Neuronal stem cell (in vitro differentiated cells): ENCODE results near the gene CDH18.

Source experiments
- DNase-seq: peaks from one replicate; pipeline ENCODE4 v3.0.0-alpha.2; 2013; ENCODE audit warnings: low spot score
- H2AFZ ChIP-seq: one replicate; pipeline ENCODE4 v1.6.1; 2013; ENCODE audit warnings: mild to moderate bottlenecking, low read length, inconsistent platforms
- H2AK5ac ChIP-seq: 2 replicates; pipeline ENCODE4 v1.6.1; 2013; ENCODE audit warnings: low read depth, mild to moderate bottlenecking, inconsistent platforms, low read length, moderate library complexity, mixed read lengths
- H2BK120ac ChIP-seq: 2 replicates; pipeline ENCODE4 v1.6.1; 2013; ENCODE audit warnings: low read depth, mild to moderate bottlenecking, inconsistent platforms, low read length, moderate library complexity, mixed read lengths
- H2BK12ac ChIP-seq: one replicate; pipeline ENCODE4 v1.6.1; 2013; ENCODE audit warnings: low read length, inconsistent platforms
- H2BK15ac ChIP-seq: 2 replicates; pipeline ENCODE4 v1.6.1; 2013; ENCODE audit warnings: mild to moderate bottlenecking, low read length, inconsistent platforms, mixed read lengths
- H2BK5ac ChIP-seq: one replicate; pipeline ENCODE4 v1.6.1; 2013; ENCODE audit warnings: inconsistent platforms, mild to moderate bottlenecking, low read length, moderate library complexity
- H3K14ac ChIP-seq: one replicate; pipeline ENCODE4 v1.6.1; 2013; ENCODE audit warnings: low read length, inconsistent platforms
- H3K18ac ChIP-seq: 2 replicates; pipeline ENCODE4 v1.6.1; 2013; ENCODE audit warnings: low read length, inconsistent platforms
- H3K23ac ChIP-seq: 2 replicates; pipeline ENCODE4 v1.6.1; 2013; ENCODE audit warnings: low read depth, mild to moderate bottlenecking, mixed read lengths, low read length, inconsistent platforms; ENCODE audit not compliant: poor library complexity
- H3K27ac ChIP-seq: replicated peaks from 3 replicates; pipeline ENCODE4 v1.5.1; 2013; ENCODE audit warnings: low read length, inconsistent platforms
- H3K27me3 ChIP-seq, 3 experiments: 2 replicates each; pipeline ENCODE4 v1.6.1; 2013; ENCODE audit warnings: low read length in 3 of 3, mild to moderate bottlenecking in 2 of 3, inconsistent platforms in 1 of 3, low read depth in 1 of 3, mixed read lengths in 1 of 3, moderate library complexity in 1 of 3; ENCODE audit not compliant: control insufficient read depth in 3 of 3, insufficient read depth in 3 of 3
- H3K36me3 ChIP-seq, 2 donors: replicated peaks in 1 of 2; 2 replicates each; pipeline ENCODE4 v1.6.1; 2013; ENCODE audit warnings: low read length in 2 of 2; ENCODE audit not compliant: control insufficient read depth in 2 of 2, insufficient read depth in 2 of 2
- H3K4ac ChIP-seq: 2 replicates; pipeline ENCODE4 v1.6.1; 2013; ENCODE audit warnings: inconsistent platforms, mild to moderate bottlenecking, low read length, moderate library complexity
- H3K4me1 ChIP-seq, 2 donors: 1 replicate in 1 of 2; 2 replicates in 1 of 2; pipeline ENCODE4 v1.6.1; 2013; ENCODE audit warnings: low read length in 2 of 2, low read depth in 1 of 2; ENCODE audit not compliant: control insufficient read depth in 2 of 2, insufficient read depth in 1 of 2
- H3K4me2 ChIP-seq: one replicate; pipeline ENCODE4 v1.6.1; 2013; ENCODE audit warnings: mild to moderate bottlenecking, low read length, inconsistent platforms; ENCODE audit not compliant: insufficient read depth, poor library complexity, severe bottlenecking
- H3K4me3 ChIP-seq, 2 donors: 2 replicates each; pipeline ENCODE4 v1.5.1; 2013; ENCODE audit warnings: low read length in 2 of 2, mild to moderate bottlenecking in 2 of 2, inconsistent platforms in 1 of 2, moderate library complexity in 1 of 2
- H3K79me1 ChIP-seq: one replicate; pipeline ENCODE4 v1.6.1; 2013; ENCODE audit warnings: low read depth, mild to moderate bottlenecking, inconsistent platforms, low read length, moderate library complexity
- H3K9ac ChIP-seq: one replicate; pipeline ENCODE4 v1.6.1; 2013; ENCODE audit warnings: mild to moderate bottlenecking, low read depth, low read length, inconsistent platforms; ENCODE audit not compliant: poor library complexity
- H3K9me3 ChIP-seq, 2 donors: replicated peaks in 1 of 2; 2 replicates each; pipeline versions ENCODE3 to v1.6.1; 2013; ENCODE audit warnings: low read length in 2 of 2, mild to moderate bottlenecking in 2 of 2, inconsistent platforms in 1 of 2, low read depth in 1 of 2, mixed read lengths in 1 of 2, moderate library complexity in 1 of 2; ENCODE audit not compliant: control insufficient read depth in 2 of 2, insufficient read depth in 1 of 2
- H4K8ac ChIP-seq: one replicate; pipeline ENCODE4 v1.6.1; 2013; ENCODE audit warnings: low read depth, mild to moderate bottlenecking, inconsistent platforms, low read length, moderate library complexity
- H4K91ac ChIP-seq: one replicate; pipeline ENCODE4 v1.6.1; 2013; ENCODE audit warnings: low read length, low read depth, mild to moderate bottlenecking, inconsistent platforms; ENCODE audit not compliant: poor library complexity
- WGBS, 2 donors: extraction: QIAGEN DNeasy Blood & Tissue Kit; methylation state at CpG; one replicate each; pipeline ENCODE4 v1.1.7; 2013; ENCODE audit warnings: missing lambda C conversion rate in 2 of 2, mixed read lengths in 1 of 2; ENCODE audit not compliant: insufficient read length in 2 of 2, insufficient replicate concordance in 1 of 2; ENCODE audit errors: extremely low coverage in 2 of 2; 5-methylcytosine and 5-hydroxymethylcytosine counted together

Gene CDH18

DNA sequence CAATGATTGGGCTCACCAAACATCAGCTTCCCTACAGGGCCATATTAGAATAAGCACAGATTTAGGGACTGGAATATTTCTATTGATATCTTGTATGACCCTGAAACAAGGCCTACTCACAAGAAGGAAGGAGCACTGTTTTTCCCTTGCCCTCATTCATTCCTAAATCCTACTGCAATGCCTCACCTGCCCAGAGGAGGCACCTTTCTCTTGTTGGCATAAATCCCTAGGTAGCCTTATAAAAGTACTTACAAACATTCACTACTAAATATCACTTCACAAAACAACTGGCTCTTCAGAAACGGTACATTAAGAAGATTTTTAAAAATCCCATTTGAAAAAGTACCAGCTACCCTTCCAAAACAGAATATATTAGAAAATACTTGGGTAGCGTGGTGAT is 449.4 kb downstream of the CDH18 start:
- no peaks in the 10 kb centered on the region for H3K4me1 ChIP-seq
- H3K9me3 ChIP-seq: no peaks in the 10 kb centered on the region
- no peak overlapping the region for H2BK5ac ChIP-seq
- H3K4me3 ChIP-seq: no peak overlapping the region
- H3K27me3 ChIP-seq: no peaks in the 10 kb centered on the region
- H2AFZ ChIP-seq: no peak overlapping the region
- no peak overlapping the region for H3K9ac ChIP-seq
- H3K14ac ChIP-seq: no peak overlapping the region
- H4K91ac ChIP-seq: no peak overlapping the region
- no peak overlapping the region for H2BK12ac ChIP-seq
- H3K4me2 ChIP-seq: no peak overlapping the region
- no peak overlapping the region for H3K27ac ChIP-seq
- no peaks in the 10 kb centered on the region for H3K36me3 ChIP-seq
- H3K18ac ChIP-seq: no peak overlapping the region
- no peak for DNase-seq
- no peak overlapping the region for H4K8ac ChIP-seq
- no peaks in the 10 kb centered on the region for H3K79me1 ChIP-seq
- no peak overlapping the region for H3K23ac ChIP-seq
- H2BK15ac ChIP-seq: no peak overlapping the region
- WGBS, 2 donors: no CpG with 5 or more reads among the region's 2 CpGs
- no peak overlapping the region for H3K4ac ChIP-seq
- no peak overlapping the region for H2BK120ac ChIP-seq
- H2AK5ac ChIP-seq: no peak overlapping the region

DNA sequence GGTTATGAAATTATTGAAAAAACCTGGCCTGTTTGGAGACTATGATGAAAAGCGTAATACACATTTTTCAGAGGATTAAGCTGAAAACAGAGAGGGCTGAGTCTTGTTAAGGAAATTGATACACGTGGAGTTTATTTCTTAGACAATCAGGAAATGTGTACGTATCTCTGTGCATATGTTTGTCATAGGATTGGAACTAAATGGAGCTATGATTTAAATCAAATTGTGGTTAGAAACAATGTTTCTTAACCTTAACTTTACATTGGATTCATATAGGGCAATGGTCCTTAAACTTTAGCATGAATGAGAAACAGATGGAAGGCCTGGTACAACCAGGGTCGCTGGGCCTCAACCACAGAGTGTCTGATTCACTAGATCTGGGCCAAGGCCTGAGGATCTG is 451.6 kb downstream of the CDH18 start:
- Histone ChIP-seq H3K9ac (no peak overlapping the region), H3K4me3 (no peak overlapping the region), H2BK5ac (no peak overlapping the region), H3K27me3 (no peaks in the 10 kb centered on the region), H3K27ac (no peak overlapping the region), H2BK120ac (no peak overlapping the region), H3K36me3 (no peaks in the 10 kb centered on the region), H3K18ac (no peak overlapping the region), H4K91ac (no peak overlapping the region), H4K8ac (no peak overlapping the region), H2BK15ac (no peak overlapping the region), H2BK12ac (no peak overlapping the region), H3K23ac (no peak overlapping the region), H3K14ac (no peak overlapping the region), H3K4me2 (no peak overlapping the region), H2AK5ac (no peak overlapping the region), H2AFZ (no peak overlapping the region), H3K4ac (no peak overlapping the region), H3K79me1 (no peaks in the 10 kb centered on the region), H3K9me3 (no peaks in the 10 kb centered on the region), H3K4me1 (no peaks in the 10 kb centered on the region)
- no CpG with 5 or more reads among the region's 4 CpGs for WGBS, 2 donors
- no peak for DNase-seq

DNA sequence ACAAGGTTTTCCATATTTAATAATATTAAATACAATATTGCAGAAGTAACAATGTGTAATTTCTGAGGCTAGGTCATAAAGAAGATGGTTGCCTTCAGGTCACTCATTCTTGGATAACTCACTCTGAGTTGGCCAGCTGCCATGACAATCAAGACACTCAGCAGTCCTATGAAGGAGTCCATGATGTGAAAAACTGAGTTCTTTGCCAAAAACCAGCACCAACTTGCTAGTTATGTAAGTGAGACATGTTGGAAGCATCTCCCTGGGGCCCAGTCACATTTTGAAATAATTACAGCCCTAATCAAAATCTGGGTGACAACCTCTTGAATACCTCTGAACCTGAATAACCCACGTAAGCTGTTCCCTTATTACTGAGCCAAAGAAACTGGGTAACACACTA is 453.2 kb downstream of the CDH18 start:
- Histone ChIP-seq H3K9ac (no peak overlapping the region), H3K4me1 (no peaks in the 10 kb centered on the region), H2BK120ac (no peak overlapping the region), H3K27ac (no peak overlapping the region), H3K4me3 (no peak overlapping the region), H2BK12ac (no peak overlapping the region), H3K9me3 (no peaks in the 10 kb centered on the region), H3K23ac (no peak overlapping the region), H3K4me2 (no peak overlapping the region), H3K27me3 (no peaks in the 10 kb centered on the region), H2AFZ (no peak overlapping the region), H4K8ac (no peak overlapping the region), H2BK5ac (no peak overlapping the region), H3K4ac (no peak overlapping the region), H3K14ac (no peak overlapping the region), H3K79me1 (no peaks in the 10 kb centered on the region), H2AK5ac (no peak overlapping the region), H2BK15ac (no peak overlapping the region), H4K91ac (no peak overlapping the region), H3K18ac (no peak overlapping the region), H3K36me3 (no peaks in the 10 kb centered on the region)
- no peak for DNase-seq
- WGBS, 2 donors: no CpG with 5 or more reads among the region's 1 CpG

- DNase-seq: no peak
- H3K4me1 ChIP-seq: no peaks in the 10 kb centered on the region
Observed at GRCh38 chr5:19532936-19533335, 455.1 kb downstream of the CDH18 start.

More at GRCh38 chr5:19532936-19533335, 455.1 kb downstream of the CDH18 start:
- Histone ChIP-seq H2AFZ (no peak overlapping the region), H3K27ac (no peak overlapping the region), H3K79me1 (no peaks in the 10 kb centered on the region), H3K4ac (no peak overlapping the region), H3K36me3 (no peaks in the 10 kb centered on the region), H2BK12ac (no peak overlapping the region), H3K4me2 (no peak overlapping the region), H2AK5ac (no peak overlapping the region), H4K91ac (no peak overlapping the region), H4K8ac (no peak overlapping the region), H3K18ac (no peak overlapping the region), H2BK5ac (no peak overlapping the region), H3K14ac (no peak overlapping the region), H3K9ac (no peak overlapping the region), H2BK15ac (no peak overlapping the region), H2BK120ac (no peak overlapping the region), H3K9me3 (no peaks in the 10 kb centered on the region), H3K23ac (no peak overlapping the region), H3K4me3 (no peak overlapping the region), H3K27me3 (no peaks in the 10 kb centered on the region)
- no CpG with 5 or more reads among the region's 4 CpGs for WGBS, 2 donors
